HCT116 (cell line): Measurements from ENCODE around the gene FNDC7.

Experiments used
- CEBPB ChIP-seq: IDR thresholded peaks from 2 replicates; pipeline ENCODE4 v1.6.1; 2012; ENCODE audit warnings: low read depth
- EZH2 ChIP-seq: fragments of 200-600 bp; sonication (generic); IDR thresholded peaks from 2 replicates; pipeline ENCODE4 v1.6.1; 2017; ENCODE audit warnings: antibody characterized with exemption, mixed run types
- EZH2phosphoT487 ChIP-seq: fragments of 200-600 bp; IDR thresholded peaks from 2 replicates; pipeline ENCODE4 v1.6.1; 2018; ENCODE audit warnings: antibody characterized with exemption, borderline replicate concordance
- JUND ChIP-seq: IDR thresholded peaks from 2 replicates; pipeline ENCODE4 v1.6.1; 2012
- POLR2A ChIP-seq: IDR thresholded peaks from 2 replicates; pipeline ENCODE4 v1.7.0; 2011; ENCODE audit warnings: borderline replicate concordance; ENCODE audit not compliant: insufficient read depth, insufficient read length; ENCODE audit errors: extremely low read depth
- POLR2AphosphoS5 ChIP-seq: IDR thresholded peaks from 2 replicates; pipeline ENCODE4 v1.6.1; 2011; ENCODE audit warnings: mild to moderate bottlenecking, low read depth, low read length, moderate library complexity
- RAD21 ChIP-seq: IDR thresholded peaks from 2 replicates; pipeline ENCODE4 v1.6.1; 2012; ENCODE audit warnings: low read depth, mild to moderate bottlenecking
- SIN3A ChIP-seq: IDR thresholded peaks from 2 replicates; pipeline ENCODE4 v1.6.1; 2012; ENCODE audit warnings: low read depth
- YY1 ChIP-seq: IDR thresholded peaks from 2 replicates; pipeline ENCODE4 v1.6.1; 2011; ENCODE audit warnings: low read length, low read depth, moderate library complexity, mild to moderate bottlenecking; ENCODE audit not compliant: insufficient replicate concordance; ENCODE audit errors: extremely low read depth
- TF ChIP-seq, protein P1 (sequence below), 3 experiments: fragments of 200-600 bp in 1 of 3; sonication (generic) in 1 of 3; IDR thresholded peaks in 2 of 3; conservative IDR thresholded peaks in 1 of 3; 2 replicates each; pipeline ENCODE4 v1.5.1; 2012 to 2017; ENCODE audit warnings: low read depth in 2 of 3, low read length in 2 of 3, antibody characterized with exemption in 1 of 3, borderline replicate concordance in 1 of 3, control low read depth in 1 of 3, mild to moderate bottlenecking in 1 of 3, mixed read lengths in 1 of 3, mixed run types in 1 of 3, moderate library complexity in 1 of 3; ENCODE audit not compliant: insufficient read depth in 1 of 3
- TF ChIP-seq, protein P2 (sequence below): IDR thresholded peaks from 2 replicates; pipeline ENCODE4 v1.6.1; 2012
- TF ChIP-seq, protein P3 (sequence below): IDR thresholded peaks from 2 replicates; pipeline ENCODE4 v1.6.1; 2012; ENCODE audit warnings: low read depth

DNA sequence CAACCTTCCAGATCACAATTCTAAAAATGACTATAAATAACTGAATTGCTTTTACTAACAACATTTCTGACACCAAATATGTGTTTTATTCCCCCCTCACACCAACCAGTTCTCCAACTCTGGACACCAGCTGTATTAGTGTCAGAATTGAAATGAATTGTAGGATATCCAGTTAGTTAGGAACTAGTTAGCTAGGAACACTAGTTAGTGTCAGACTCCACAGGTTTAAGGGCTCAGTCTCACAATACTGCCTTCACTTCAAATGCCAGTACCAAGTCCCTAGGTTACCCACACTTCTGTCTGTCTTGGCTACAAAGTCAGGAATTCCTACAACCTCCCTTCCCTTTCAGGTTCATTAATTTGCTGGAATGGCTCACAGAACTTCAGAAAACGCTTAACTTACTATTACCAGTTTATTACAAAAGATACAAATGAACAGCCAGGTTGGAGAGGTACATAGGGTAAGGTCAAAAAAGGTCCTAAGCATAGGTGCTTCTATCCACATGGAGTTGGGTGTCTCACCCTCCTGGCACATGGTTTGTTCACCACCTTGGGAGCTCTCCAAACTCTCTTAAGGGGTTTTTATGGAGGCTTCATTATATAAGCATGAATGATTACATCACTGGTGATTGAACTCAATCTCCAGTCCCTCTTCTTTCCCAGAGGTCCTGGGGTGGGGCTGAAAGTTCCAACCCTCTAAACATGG is 37.9 kb downstream of the FNDC7 start:
- TF ChIP-seq POLR2AphosphoS5: no peak
- TF ChIP-seq CEBPB: no peak
- TF ChIP-seq, protein P1, sequence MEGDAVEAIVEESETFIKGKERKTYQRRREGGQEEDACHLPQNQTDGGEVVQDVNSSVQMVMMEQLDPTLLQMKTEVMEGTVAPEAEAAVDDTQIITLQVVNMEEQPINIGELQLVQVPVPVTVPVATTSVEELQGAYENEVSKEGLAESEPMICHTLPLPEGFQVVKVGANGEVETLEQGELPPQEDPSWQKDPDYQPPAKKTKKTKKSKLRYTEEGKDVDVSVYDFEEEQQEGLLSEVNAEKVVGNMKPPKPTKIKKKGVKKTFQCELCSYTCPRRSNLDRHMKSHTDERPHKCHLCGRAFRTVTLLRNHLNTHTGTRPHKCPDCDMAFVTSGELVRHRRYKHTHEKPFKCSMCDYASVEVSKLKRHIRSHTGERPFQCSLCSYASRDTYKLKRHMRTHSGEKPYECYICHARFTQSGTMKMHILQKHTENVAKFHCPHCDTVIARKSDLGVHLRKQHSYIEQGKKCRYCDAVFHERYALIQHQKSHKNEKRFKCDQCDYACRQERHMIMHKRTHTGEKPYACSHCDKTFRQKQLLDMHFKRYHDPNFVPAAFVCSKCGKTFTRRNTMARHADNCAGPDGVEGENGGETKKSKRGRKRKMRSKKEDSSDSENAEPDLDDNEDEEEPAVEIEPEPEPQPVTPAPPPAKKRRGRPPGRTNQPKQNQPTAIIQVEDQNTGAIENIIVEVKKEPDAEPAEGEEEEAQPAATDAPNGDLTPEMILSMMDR (IDR thresholded peaks at IDR 0.05 in 2 of 3, conservative IDR thresholded peaks at IDR 0.05 in 1 of 3; ENCODE audit: borderline replicate concordance in 1 of 3, insufficient read depth in 1 of 3, low read depth in 2 of 3, low read length in 2 of 3): no peak
- TF ChIP-seq EZH2: no peak
- no peak for TF ChIP-seq POLR2A
- TF ChIP-seq, protein P2, sequence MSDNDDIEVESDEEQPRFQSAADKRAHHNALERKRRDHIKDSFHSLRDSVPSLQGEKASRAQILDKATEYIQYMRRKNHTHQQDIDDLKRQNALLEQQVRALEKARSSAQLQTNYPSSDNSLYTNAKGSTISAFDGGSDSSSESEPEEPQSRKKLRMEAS: no peak
- no peak for TF ChIP-seq EZH2phosphoT487
- no peak for TF ChIP-seq RAD21
- no peak for TF ChIP-seq JUND
- TF ChIP-seq, protein P3, sequence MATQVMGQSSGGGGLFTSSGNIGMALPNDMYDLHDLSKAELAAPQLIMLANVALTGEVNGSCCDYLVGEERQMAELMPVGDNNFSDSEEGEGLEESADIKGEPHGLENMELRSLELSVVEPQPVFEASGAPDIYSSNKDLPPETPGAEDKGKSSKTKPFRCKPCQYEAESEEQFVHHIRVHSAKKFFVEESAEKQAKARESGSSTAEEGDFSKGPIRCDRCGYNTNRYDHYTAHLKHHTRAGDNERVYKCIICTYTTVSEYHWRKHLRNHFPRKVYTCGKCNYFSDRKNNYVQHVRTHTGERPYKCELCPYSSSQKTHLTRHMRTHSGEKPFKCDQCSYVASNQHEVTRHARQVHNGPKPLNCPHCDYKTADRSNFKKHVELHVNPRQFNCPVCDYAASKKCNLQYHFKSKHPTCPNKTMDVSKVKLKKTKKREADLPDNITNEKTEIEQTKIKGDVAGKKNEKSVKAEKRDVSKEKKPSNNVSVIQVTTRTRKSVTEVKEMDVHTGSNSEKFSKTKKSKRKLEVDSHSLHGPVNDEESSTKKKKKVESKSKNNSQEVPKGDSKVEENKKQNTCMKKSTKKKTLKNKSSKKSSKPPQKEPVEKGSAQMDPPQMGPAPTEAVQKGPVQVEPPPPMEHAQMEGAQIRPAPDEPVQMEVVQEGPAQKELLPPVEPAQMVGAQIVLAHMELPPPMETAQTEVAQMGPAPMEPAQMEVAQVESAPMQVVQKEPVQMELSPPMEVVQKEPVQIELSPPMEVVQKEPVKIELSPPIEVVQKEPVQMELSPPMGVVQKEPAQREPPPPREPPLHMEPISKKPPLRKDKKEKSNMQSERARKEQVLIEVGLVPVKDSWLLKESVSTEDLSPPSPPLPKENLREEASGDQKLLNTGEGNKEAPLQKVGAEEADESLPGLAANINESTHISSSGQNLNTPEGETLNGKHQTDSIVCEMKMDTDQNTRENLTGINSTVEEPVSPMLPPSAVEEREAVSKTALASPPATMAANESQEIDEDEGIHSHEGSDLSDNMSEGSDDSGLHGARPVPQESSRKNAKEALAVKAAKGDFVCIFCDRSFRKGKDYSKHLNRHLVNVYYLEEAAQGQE: no peak
- no peak for TF ChIP-seq YY1
- TF ChIP-seq SIN3A: no peak
